Thoracic aorta (tissue), 2 donors: Measurements from ENCODE around the gene PPP6R3. TPM values are rescaled to one million over a fixed set of nuclear protein-coding genes. Genes with fewer than 3 reads are reported as not detected.

ENCODE experiments used
- ATAC-seq: fragments of 150-250 bp; one replicate; pipeline ENCODE4 v1.8.0; 2017; ENCODE audit warnings: low read depth; ENCODE audit not compliant: insufficient number of reproducible peaks, low FRiP score
- DNase-seq: peaks from one replicate; pipeline ENCODE4 v3.0.0-alpha.2; 2020; ENCODE audit warnings: low spot score
- H3K27ac ChIP-seq, 2 donors: fragments of 200-600 bp; sonication (generic); 1 replicate in 1 of 2; 2 replicates in 1 of 2; pipeline ENCODE4 v1.5.1; 2016; ENCODE audit warnings: mild to moderate bottlenecking in 2 of 2, moderate library complexity in 2 of 2
- H3K27me3 ChIP-seq: fragments of 200-600 bp; sonication (generic); replicated peaks from 2 replicates; pipeline ENCODE4 v1.6.0; 2016; ENCODE audit warnings: mild to moderate bottlenecking; ENCODE audit not compliant: insufficient read depth
- H3K36me3 ChIP-seq: fragments of 200-600 bp; sonication (generic); one replicate; pipeline ENCODE4 v1.5.1; 2016
- H3K4me1 ChIP-seq, 2 donors: fragments of 200-600 bp; sonication (generic); 1 replicate in 1 of 2; 2 replicates in 1 of 2; pipeline versions ENCODE4 v1.5.1 to v1.6.0; 2016; ENCODE audit warnings: low read depth in 2 of 2, mild to moderate bottlenecking in 1 of 2; ENCODE audit not compliant: control insufficient read depth in 1 of 2
- H3K4me3 ChIP-seq: fragments of 200-600 bp; sonication (generic); 2 replicates; pipeline ENCODE4 v1.5.1; 2016; ENCODE audit warnings: mild to moderate bottlenecking
- H3K9me3 ChIP-seq: fragments of 200-600 bp; sonication (generic); 2 replicates; pipeline ENCODE4 v1.5.1; 2016
- CTCF ChIP-seq: fragments of 200-600 bp; sonication (generic); IDR thresholded peaks from one replicate; pipeline ENCODE4 v1.5.1; 2019; ENCODE audit warnings: antibody characterized with exemption
- total RNA-seq, 2 donors: library from RNA; depleted of rRNA; stranded (reverse); fragments of >200 nt; gene quantifications; one replicate each; pipeline versions ENCODE4 v1.1.0 to v1.2.3, GENCODE V29; 2016

Gene PPP6R3
- total RNA-seq, 2 donors from 2014 or later: 75.4 to 166 TPM

GRCh38 chr11:68652683-68653156 is 192.2 kb downstream of the PPP6R3 start:
- no peak for TF ChIP-seq CTCF
- no peak overlapping the region for H3K27ac ChIP-seq
- H3K4me1 ChIP-seq: no peaks in the 10 kb centered on the region
- no peaks in the 10 kb centered on the region for H3K36me3 ChIP-seq
- no peak overlapping the region for H3K4me3 ChIP-seq
- DNase-seq (no peak), ATAC-seq (no peak)
- no peaks in the 10 kb centered on the region for H3K9me3 ChIP-seq
- H3K27me3 ChIP-seq: no peaks in the 10 kb centered on the region

GRCh38 chr11:68653486-68654430 is 193.2 kb downstream of the PPP6R3 start:
- Histone ChIP-seq H3K27me3 (no peaks in the 10 kb centered on the region), H3K36me3 (no peaks in the 10 kb centered on the region), H3K27ac (no peak overlapping the region), H3K4me1 (no peaks in the 10 kb centered on the region), H3K4me3 (no peak overlapping the region), H3K9me3 (no peaks in the 10 kb centered on the region)
- no peak for ATAC-seq
- no peak for DNase-seq
- TF ChIP-seq CTCF: no peak

- ATAC-seq (no peak), DNase-seq (no peak)
- no peak overlapping the region for H3K27ac ChIP-seq
- H3K4me1 ChIP-seq: no peaks in the 10 kb centered on the region
- no peaks in the 10 kb centered on the region for H3K9me3 ChIP-seq
- H3K4me3 ChIP-seq: no peak overlapping the region
- H3K36me3 ChIP-seq: no peaks in the 10 kb centered on the region
- H3K27me3 ChIP-seq: no peaks in the 10 kb centered on the region
- no peak for TF ChIP-seq CTCF
Measured at GRCh38 chr11:68654978-68655377, 194.4 kb downstream of the PPP6R3 start.

- H3K9me3 ChIP-seq: no peaks in the 10 kb centered on the region
- H3K4me3 ChIP-seq: no peak overlapping the region
- DNase-seq (no peak), ATAC-seq (no peak)
- H3K27me3 ChIP-seq: no peaks in the 10 kb centered on the region
- no peaks in the 10 kb centered on the region for H3K4me1 ChIP-seq
- no peak for TF ChIP-seq CTCF
- H3K36me3 ChIP-seq: no peaks in the 10 kb centered on the region
- H3K27ac ChIP-seq: no peak overlapping the region
Measured at GRCh38 chr11:68655406-68655805, 194.9 kb downstream of the PPP6R3 start.

- H3K36me3 ChIP-seq: no peaks in the 10 kb centered on the region
- no peaks in the 10 kb centered on the region for H3K4me1 ChIP-seq
- H3K27me3 ChIP-seq: no peaks in the 10 kb centered on the region
- no peak overlapping the region for H3K4me3 ChIP-seq
- DNase-seq (no peak), ATAC-seq (no peak)
- TF ChIP-seq CTCF: no peak
- H3K27ac ChIP-seq: no peak overlapping the region
- H3K9me3 ChIP-seq: no peaks in the 10 kb centered on the region
Measured at GRCh38 chr11:68655806-68656205, 195.3 kb downstream of the PPP6R3 start.
